Motor neuron (in vitro differentiated cells): ENCODE measurements around the gene MMD2. TPM values are rescaled to one million over a fixed set of nuclear protein-coding genes. Genes with fewer than 3 reads are reported as not detected.
"Not testable (repeated sequence)": the region's sequence is repeated elsewhere in the genome, so short reads cannot be mapped to it uniquely, and the experiment has no call there.

Source experiments
- ATAC-seq, 8 experiments: fragments of 200-7000 bp; cut with Tn5 transposase; replicated peaks in 6 of 8; 2 replicates each; pipeline ENCODE4 v1.8.0; 2021; ENCODE audit warnings: mild to moderate bottlenecking in 8 of 8, moderate library complexity in 8 of 8
- H3K27ac ChIP-seq, 2 donors: fragments of 250-450 bp; sonication (Bioruptor Pico); 2 replicates each; pipeline ENCODE4 v1.9.0; 2021; ENCODE audit warnings: antibody characterized with exemption in 2 of 2, mild to moderate bottlenecking in 2 of 2, moderate library complexity in 1 of 2
- H3K4me1 ChIP-seq, 2 donors: fragments of 250-450 bp; sonication (Bioruptor Pico); replicated peaks in 1 of 2; 2 replicates each; pipeline ENCODE4 v1.6.1; 2021; ENCODE audit warnings: antibody characterized with exemption in 2 of 2, mild to moderate bottlenecking in 2 of 2, moderate library complexity in 1 of 2
- H3K4me3 ChIP-seq, 5 donors: fragments of 250-450 bp; sonication (Bioruptor Pico); 2 replicates each; pipeline ENCODE4 v1.9.0; 2021; ENCODE audit warnings: antibody characterized with exemption in 5 of 5, mild to moderate bottlenecking in 5 of 5, moderate library complexity in 4 of 5
- WGBS, 10 experiments: fragments of 450-650 bp; shearing (Covaris generic); methylation state at CpG; one replicate each; pipeline ENCODE4 v1.0.0; 2022; 5-methylcytosine and 5-hydroxymethylcytosine counted together
- in situ Hi-C, 9 experiments: fragments of 400-800 bp; cut with MboI; loops; one replicate each; pipeline ENCODE4 v1.15.0; 2021; ENCODE audit warnings: low sequenced_read_pairs in 9 of 9, low pct_unique_long_range_greater_than_20kb in 2 of 9; ENCODE audit not compliant: unreplicated experiment in 9 of 9
- total RNA-seq, 8 experiments: library from RNA; unstranded; fragments of 300-600 nt; gene quantifications; 2 replicates each; pipeline versions ENCODE4 v1.2.3 to v1.2.4, GENCODE V29; 2022

MMD2 gene
- total RNA-seq, 8 experiments from 2014 or later: 0.05 to 0.43 (median 0.19) TPM; not detected in 3

GRCh38 chr7:4911111-4911828 is 47.7 kb downstream of the MMD2 start:
- WGBS, 10 experiments: 62 to 100% (median 85%) methylated on average over 1 to 15 of the region's 20 CpGs
- no peaks in the 10 kb centered on the region for H3K4me1 ChIP-seq
- no peak overlapping the region for H3K27ac ChIP-seq
- ATAC-seq: no peak
- H3K4me3 ChIP-seq: no peak overlapping the region
- in situ Hi-C loops: no loop called here

GRCh38 chr7:4906682-4907081 is 52.3 kb downstream of the MMD2 start:
- Histone ChIP-seq H3K4me1 (no peaks in the 10 kb centered on the region), H3K4me3 (no peak overlapping the region), H3K27ac (no peak overlapping the region)
- no peak for ATAC-seq
- in situ Hi-C loops: no loop called here
- WGBS, 10 experiments: 20 to 50% methylated on average over 1 of the region's 1 CpG; no CpG with 5 or more reads in 8 of the 10 experiments

GRCh38 chr7:4905171-4905570 is 53.8 kb downstream of the MMD2 start:
- Histone ChIP-seq H3K4me3 (no peak overlapping the region), H3K4me1 (no peaks in the 10 kb centered on the region), H3K27ac (no peak overlapping the region)
- in situ Hi-C loops: no loop called here
- WGBS, 10 experiments: 100% methylated on average over 1 of the region's 1 CpG; no CpG with 5 or more reads in 9 of the 10 experiments
- no peak for ATAC-seq

GRCh38 chr7:4904346-4904745 is 54.6 kb downstream of the MMD2 start:
- in situ Hi-C loops: no loop called here
- H3K27ac ChIP-seq: no peak overlapping the region
- no peak overlapping the region for H3K4me3 ChIP-seq
- ATAC-seq: no peak
- no peaks in the 10 kb centered on the region for H3K4me1 ChIP-seq

- ATAC-seq: no peak
- 20 to 100% (median 58%) methylated on average over 1 to 6 of the region's 11 CpGs; no CpG with 5 or more reads in 3 of the 10 experiments for WGBS, 10 experiments
- Histone ChIP-seq H3K4me3 (no peak overlapping the region), H3K4me1 (no peaks in the 10 kb centered on the region), H3K27ac (no peak overlapping the region)
- in situ Hi-C loops: no loop called here
Observed at GRCh38 chr7:4895766-4896165, 63.2 kb downstream of the MMD2 start.

GRCh38 chr7:4894482-4894881 is 64.5 kb downstream of the MMD2 start:
- 27 to 100% (median 81%) methylated on average over 1 to 6 of the region's 9 CpGs; no CpG with 5 or more reads in 6 of the 10 experiments for WGBS, 10 experiments
- Histone ChIP-seq H3K27ac (no peak overlapping the region), H3K4me3 (no peak overlapping the region), H3K4me1 (no peaks in the 10 kb centered on the region)
- no peak for ATAC-seq
- in situ Hi-C loops: no loop called here

- Histone ChIP-seq H3K4me1 (no peaks in the 10 kb centered on the region), H3K27ac (no peak overlapping the region), H3K4me3 (no peak overlapping the region)
- WGBS, 10 experiments: 20 to 100% (median 90%) methylated on average over 1 to 7 of the region's 8 CpGs; no CpG with 5 or more reads in 1 of the 10 experiments
- in situ Hi-C loops: no loop called here
- no peak for ATAC-seq
Observed at GRCh38 chr7:4893929-4894475, 65.0 kb downstream of the MMD2 start.

- WGBS, 10 experiments: 44 to 100% (median 86%) methylated on average over 1 to 4 of the region's 4 CpGs
- ATAC-seq, H3K4me1 ChIP-seq, in situ Hi-C loops, H3K4me3 ChIP-seq, H3K27ac ChIP-seq: not testable (repeated sequence)
Observed at GRCh38 chr7:4893188-4893587, 65.8 kb downstream of the MMD2 start.

- 10 to 100% (median 68%) methylated on average over 1 to 2 of the region's 2 CpGs; no CpG with 5 or more reads in 1 of the 10 experiments for WGBS, 10 experiments
- H3K4me1 ChIP-seq, ATAC-seq, H3K27ac ChIP-seq, H3K4me3 ChIP-seq, in situ Hi-C loops: not testable (repeated sequence)
Observed at GRCh38 chr7:4891522-4891921, 67.5 kb downstream of the MMD2 start.

GRCh38 chr7:4889682-4890081 is 69.3 kb downstream of the MMD2 start:
- Histone ChIP-seq H3K4me3 (no peak overlapping the region), H3K4me1 (no peaks in the 10 kb centered on the region), H3K27ac (no peak overlapping the region)
- in situ Hi-C loops: no loop called here
- 0 to 71% (median 48%) methylated on average over 1 of the region's 1 CpG; no CpG with 5 or more reads in 6 of the 10 experiments for WGBS, 10 experiments
- ATAC-seq: peak in 1 of 8 experiments; percentile 40

- no peak overlapping the region for H3K4me3 ChIP-seq
- no peaks in the 10 kb centered on the region for H3K4me1 ChIP-seq
- ATAC-seq: no peak
- WGBS, 10 experiments: 8 to 100% (median 60%) methylated on average over 1 to 3 of the region's 3 CpGs; no CpG with 5 or more reads in 4 of the 10 experiments
- no peak overlapping the region for H3K27ac ChIP-seq
- in situ Hi-C loops: no loop called here
Observed at GRCh38 chr7:4888161-4888560, 70.8 kb downstream of the MMD2 start.

GRCh38 chr7:4886671-4887070 is 72.3 kb downstream of the MMD2 start:
- ATAC-seq: no peak
- WGBS, 10 experiments: 0 to 50% methylated on average over 1 of the region's 1 CpG; no CpG with 5 or more reads in 8 of the 10 experiments
- peaks cover 2 to 3% of the 10 kb centered on the region in 2 donors for H3K4me1 ChIP-seq
- no peak overlapping the region for H3K4me3 ChIP-seq
- H3K27ac ChIP-seq: no peak overlapping the region
- in situ Hi-C loops: no loop called here

GRCh38 chr7:4885317-4885807 is 73.6 kb downstream of the MMD2 start:
- 47 to 100% (median 85%) methylated on average over 3 to 6 of the region's 7 CpGs; no CpG with 5 or more reads in 2 of the 10 experiments for WGBS, 10 experiments
- no peak for ATAC-seq
- no peak overlapping the region for H3K27ac ChIP-seq
- H3K4me3 ChIP-seq: no peak overlapping the region
- peaks cover 5 to 9% of the 10 kb centered on the region in 2 donors for H3K4me1 ChIP-seq
- in situ Hi-C loops: no loop called here
